GM18907 (cell line): Measurements from ENCODE around the gene CNPY4.

Experiments used
- ATAC-seq: cut with Tn5 transposase; IDR thresholded peaks from one replicate; pipeline ENCODE4 v1.9.1; 2021; ENCODE audit warnings: mild to moderate bottlenecking, moderate library complexity; ENCODE audit not compliant: unreplicated experiment

The CNPY4 gene, protein sequence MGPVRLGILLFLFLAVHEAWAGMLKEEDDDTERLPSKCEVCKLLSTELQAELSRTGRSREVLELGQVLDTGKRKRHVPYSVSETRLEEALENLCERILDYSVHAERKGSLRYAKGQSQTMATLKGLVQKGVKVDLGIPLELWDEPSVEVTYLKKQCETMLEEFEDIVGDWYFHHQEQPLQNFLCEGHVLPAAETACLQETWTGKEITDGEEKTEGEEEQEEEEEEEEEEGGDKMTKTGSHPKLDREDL

DNA sequence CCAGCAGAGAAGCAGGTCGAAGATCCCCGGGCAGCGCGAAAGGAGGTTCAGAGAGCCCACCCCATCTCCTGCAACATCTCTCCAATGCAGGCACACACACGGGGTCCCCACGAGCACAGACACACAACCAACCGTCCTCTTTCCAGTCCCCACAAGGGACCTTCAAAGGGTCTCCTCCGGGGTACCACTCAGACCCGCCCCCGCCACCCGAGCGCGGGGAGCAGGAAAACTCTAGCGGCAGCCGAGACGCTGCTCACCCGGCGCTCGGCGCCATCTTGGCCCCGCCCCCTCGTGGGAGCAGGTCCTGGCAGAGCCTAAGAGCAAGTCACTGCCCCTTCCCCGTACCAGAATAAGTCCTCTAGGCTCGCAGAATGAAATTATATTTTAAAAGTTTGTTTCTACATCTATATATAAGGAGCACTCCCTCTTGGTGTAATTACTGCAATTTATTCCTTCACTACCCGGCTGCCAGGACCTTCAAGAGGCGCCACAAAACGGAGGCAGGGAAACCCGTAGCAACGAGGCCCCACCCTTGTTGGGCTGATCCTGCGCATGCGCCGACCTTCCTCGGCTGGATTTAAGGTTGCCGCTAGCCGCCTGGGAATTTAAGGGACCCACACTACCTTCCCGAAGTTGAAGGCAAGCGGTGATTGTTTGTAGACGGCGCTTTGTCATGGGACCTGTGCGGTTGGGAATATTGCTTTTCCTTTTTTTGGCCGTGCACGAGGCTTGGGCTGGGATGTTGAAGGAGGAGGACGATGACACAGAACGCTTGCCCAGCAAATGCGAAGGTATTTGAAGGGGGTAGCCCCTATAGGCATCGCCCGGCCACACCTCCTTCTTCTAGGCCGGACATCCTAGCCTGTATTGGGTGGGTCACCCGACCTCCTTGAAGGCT, at the start of gene CNPY4, which contains the start of gene TAF6:
CNPY4 (plus strand) TSS at position 563 of the 898 bp plus-strand sequence; CDS start at position 674, 111 bp downstream.
TAF6 (minus strand) TSS at position 287 of the 898 bp plus-strand sequence. CDS start 5,149 bp downstream, outside the sequence.
- peak; percentile 72 for ATAC-seq

DNA sequence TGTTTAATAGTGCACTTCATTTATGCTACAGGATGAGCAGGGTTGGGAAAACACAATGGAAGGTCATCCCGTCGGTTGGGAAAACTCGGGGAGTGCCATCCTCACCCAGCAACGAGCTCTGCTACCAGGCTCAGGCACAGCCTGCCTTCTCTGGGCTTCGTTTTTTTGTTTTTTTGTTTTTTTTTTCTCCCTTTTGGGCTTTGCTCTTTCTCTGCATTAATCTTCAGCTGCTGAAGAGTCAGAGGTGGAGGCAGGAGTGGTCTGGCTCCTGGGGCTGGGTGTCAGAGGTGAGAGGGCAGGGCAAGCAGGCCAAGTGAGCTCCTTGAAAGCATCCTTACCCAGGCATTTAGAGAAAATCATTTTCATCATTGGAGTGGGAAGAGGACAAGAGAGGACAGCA, 49.4 kb upstream of the CNPY4 start:
- no peak for ATAC-seq

DNA sequence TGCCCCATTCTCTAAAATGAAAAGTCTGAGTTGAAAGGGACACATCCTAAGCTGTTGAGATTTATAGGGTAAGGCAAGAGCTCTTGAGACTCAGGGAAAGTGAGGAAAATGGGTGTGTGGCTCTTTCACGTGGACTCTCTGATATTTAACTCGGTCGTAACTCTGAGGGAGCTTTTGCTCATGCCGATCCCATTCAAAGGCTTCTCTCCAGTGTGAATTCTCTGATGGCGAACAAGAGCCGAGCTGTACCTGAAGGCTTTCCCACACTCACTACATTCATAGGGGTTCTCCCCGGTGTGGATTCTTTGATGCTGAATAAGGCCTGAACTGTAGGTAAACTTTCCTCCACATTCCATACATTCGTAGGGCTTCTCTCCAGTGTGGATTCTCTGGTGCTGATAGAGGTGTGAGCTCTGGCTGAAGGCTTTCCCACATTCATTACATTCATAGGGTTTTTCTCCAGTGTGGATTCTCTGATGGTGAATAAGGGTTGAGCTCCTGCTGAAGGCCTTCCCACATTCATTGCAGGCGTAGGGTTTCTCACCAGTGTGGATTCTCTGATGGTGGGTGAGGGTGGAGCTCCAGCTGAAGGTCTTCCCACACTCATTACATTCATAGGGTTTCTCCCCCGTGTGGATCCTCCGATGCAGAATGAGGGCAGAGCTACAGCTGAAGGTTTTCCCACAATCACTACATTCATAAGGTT, 48.3 kb upstream of the CNPY4 start:
- no peak for ATAC-seq

DNA sequence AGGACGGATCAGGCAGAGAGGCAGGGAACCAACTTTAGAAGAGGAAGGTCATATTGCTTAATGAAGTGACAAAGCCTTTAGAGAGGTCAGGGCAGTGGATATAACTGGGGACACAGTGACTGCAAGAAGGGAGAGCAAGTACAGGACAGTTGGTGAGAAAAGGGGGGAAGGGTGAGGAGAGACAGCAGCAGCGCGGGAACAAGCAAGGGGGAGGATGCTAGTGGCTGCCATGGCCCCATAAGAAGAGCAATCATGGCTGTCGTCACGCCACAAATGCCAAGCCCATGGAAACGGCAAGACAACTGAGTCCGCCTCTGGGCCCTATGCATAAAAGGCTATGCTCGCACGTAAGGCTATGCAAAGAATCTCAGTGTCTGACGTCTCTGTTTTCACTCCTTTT, 47.0 kb upstream of the CNPY4 start:
- no peak for ATAC-seq

DNA sequence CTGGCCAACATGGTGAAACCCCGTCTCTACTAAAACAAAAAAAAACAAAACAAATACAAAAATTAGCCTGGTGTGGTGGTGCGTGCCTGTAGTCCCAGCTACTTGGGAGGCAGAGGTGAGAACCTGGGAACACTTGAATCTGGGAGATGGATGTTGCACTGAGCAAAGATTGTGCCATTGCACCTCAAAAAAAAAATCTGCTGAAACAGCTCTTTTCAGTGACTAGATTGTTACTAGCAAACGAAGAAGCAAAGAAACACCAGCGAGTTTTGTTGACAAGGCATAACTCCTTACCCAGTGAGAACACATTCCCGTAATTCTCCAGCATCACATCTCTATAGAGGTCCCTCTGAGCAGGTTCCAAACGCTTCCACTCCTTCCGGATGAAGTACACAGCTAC, 44.6 kb upstream of the CNPY4 start:
- ATAC-seq: no peak

DNA sequence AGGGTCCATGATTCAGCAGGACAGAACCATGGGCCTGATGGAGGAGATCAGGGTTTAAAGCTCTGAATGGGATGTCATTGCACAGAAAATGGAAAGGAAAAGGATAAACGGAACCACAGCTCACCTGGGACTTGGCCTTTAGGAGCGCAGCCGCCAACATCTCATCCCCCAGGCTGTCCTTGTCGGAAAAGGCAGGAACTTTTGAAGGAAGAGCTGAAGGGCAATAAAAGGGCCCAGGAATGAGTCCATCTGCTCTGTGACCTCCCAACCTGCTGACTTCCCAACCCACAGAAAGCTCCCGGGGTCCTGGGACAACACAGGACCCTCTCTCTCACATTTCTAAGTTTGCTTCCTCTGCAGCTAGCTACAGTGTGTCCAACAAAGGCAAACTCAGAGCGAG, 44.0 kb upstream of the CNPY4 start:
- ATAC-seq: no peak

DNA sequence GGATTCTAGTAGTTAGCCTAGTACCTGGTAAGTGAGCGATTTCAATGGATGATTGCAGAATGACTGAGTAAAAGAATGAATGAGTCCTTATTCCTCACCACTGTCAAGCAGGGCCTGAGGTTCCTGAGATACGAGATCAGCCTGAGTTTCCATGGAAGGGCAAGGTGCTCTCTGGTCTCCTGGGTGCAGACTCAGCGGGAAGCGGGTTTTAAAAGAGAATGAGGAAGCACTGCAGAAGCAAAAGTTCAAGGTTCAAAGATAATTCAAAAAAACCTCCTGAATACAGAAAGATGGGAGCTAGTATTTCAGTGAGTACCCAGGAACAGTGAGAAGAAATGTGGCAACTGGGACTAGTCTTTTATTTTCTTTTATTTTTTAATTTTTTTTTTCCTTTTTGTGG, 42.2 kb upstream of the CNPY4 start:
- no peak for ATAC-seq

DNA sequence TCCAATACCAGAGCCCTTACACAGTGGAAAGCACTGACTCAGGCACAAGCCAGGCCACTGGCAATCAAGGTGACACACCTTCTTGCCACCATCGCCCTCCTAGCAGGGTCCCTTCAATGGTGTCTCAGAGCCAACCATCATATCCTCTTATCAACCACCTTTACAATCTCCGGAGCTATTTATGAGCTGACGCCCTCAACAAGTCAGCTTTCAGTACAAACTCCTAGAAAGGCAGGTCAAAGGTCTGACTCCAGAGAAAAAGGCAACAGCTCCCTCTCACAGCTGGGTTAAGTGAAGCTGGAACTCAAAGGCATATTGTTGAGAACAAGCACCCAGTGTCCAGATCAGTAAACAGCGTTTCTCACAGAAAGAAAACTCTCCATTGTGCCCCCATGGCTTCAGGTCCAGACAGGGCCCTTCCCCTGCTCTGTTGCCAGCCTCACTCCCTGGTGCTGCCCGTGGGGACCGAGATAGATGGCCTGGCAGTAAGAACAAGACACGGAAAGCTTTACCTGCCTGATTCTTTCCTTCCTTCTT, 40.3 kb upstream of the CNPY4 start:
- ATAC-seq: no peak

DNA sequence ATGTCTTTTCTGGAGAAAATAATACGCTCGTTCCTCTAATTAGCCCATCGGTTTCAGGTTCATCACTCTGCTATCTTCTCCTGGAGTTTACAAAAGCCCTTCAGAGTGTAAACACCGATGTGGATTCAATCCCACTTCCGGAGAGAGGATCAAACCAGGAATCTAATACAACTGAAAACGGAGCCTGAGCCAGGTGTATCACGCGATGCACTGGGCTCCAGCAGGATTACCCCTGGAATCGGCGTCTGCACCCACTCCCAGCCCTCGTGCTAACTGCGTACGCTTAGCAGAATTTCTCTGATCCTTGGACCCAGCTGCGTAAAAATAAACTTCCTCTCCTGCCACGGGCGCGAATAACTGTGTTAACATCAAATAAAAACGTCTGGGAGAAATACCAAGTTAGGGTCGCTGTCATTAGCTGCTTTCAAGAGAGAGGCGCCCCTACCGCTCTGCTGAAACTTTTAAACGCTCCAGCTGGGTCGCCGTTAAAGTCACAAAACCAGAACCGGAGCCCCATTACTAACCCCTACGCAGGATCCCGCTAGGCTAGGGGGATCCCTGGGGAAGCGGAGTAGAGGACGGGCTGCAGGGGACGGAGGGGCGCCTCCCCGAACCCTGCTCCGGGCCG, 38.4 kb upstream of the CNPY4 start:
- ATAC-seq: no peak

DNA sequence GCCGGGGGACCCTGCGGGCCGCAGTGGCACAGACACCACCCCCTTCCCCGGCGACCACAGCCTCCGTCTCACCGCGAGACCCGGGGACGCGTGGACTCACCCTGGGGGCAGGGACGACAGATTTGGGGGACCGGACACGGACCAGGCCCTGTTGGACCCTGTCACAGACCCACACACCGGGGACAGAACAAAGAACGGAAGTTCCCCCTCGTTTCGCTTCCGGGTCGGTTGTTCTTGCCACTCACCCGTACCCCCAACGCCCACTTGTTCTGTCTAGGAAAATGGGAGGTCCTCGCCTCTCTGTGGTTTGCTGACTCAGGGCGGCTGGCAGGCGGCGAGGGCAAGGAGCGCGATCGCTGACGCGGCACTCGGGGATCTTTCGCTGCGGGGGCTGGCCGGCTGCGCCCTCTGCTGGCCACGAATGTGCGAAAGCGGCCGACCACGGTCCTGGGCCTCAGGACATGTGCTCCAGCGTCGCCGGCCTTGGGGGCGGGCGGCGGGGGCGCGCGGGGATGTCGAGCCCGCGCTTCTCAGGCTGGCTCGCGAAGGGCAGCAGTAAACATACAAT, 37.8 kb upstream of the CNPY4 start, which contains the start of gene ZNF3:
ZNF3 (minus strand) TSS at position 189 of the 568 bp plus-strand sequence. CDS start 4,366 bp downstream, outside the sequence.
- peak; percentile 84 for ATAC-seq

DNA sequence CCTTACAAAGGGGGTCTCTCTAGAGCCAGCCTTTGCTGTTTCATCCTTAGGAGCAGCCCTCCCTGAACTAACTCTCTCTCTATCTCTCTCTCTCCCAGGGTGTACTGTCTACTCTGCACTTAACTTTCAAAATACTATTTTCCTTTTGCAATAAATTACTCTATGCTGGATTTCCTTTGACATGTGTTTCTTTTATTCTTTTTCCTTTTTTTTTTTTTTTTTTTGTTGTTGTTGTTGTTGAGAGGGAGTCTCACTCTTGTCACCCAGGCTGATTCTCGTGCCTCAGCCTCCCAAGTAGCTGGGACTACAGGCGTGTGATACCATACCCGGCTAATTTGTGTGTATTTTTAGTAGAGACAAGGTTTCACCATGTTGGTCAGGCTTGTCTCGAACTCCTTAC, 36.5 kb upstream of the CNPY4 start:
- ATAC-seq: no peak

DNA sequence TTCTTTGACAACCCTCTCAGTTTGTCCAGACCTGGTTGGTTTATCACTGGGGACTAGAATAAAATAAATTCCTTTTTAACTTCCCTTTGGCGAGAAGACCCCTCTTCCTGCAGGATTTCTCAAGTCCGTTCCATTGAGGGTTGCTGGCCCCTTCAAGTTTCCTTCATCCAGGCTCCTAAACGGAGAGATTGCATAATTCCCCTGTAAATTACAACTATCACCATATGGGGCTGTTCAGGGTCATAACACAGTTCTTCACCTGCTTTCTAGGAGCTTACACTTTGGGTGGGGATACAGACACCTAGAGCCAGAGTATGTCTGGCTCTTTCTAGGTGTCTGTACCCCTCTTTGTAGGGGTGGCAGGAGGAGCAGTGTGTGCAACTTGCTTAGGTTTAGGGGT, 33.9 kb upstream of the CNPY4 start:
- no peak for ATAC-seq

DNA sequence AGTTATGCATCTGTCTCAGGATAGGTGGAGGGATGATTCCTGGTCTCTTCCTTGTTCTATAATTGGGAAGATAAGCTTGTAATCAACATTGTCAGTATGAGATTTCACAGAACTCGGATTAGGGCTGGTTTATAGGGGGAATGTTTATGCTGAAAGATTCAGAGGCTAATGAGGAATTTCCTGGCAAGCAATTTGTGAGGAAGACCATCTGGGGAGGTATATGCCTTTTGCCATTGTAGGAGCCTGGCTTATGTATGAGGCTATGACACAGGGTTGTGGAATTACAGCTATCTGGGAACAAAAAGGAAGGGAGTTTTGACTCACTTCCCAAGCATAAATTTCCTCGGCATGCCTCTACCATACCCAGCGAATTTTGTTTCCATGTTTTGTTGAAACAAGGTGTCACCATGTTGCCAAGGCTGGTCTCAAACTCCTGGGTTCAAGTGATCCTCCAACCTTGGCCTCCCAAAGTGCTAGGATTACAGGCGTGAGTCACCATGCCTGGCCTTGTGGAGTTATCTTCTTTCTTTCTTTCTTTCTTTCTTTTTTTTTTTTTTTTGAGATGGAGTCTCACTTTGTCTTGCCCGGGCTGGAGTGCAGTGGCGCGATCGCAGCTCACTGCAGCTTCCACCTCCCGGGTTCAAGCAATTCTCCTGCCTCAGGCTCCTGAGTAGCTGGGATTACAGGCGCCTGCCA, 32.2 kb upstream of the CNPY4 start:
- ATAC-seq: no peak

DNA sequence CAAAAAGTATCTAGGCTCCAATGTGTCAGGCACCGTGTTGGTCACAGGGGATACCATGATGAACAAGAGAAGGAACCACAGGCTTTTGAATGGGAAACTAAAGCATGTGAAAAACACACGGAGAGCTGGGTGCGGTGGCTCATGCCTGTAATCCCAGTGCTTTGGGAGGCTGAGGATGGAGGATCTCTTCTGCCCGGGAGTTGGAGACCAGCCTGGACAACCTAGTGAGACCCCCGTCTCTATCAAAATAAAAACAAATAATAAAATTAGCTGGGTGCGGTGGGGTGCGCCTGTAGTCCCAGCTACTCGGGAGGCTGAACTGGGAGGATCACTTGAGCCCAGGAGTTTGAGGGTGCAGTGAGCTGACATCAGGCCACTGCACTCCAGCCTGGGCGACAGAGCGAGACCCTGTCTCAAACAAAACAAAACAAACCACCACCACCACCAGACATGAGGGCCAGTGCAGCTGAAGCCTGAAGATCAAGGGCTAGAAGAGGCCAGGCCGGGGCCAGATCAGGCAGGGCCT, 31.3 kb upstream of the CNPY4 start:
- no peak for ATAC-seq

DNA sequence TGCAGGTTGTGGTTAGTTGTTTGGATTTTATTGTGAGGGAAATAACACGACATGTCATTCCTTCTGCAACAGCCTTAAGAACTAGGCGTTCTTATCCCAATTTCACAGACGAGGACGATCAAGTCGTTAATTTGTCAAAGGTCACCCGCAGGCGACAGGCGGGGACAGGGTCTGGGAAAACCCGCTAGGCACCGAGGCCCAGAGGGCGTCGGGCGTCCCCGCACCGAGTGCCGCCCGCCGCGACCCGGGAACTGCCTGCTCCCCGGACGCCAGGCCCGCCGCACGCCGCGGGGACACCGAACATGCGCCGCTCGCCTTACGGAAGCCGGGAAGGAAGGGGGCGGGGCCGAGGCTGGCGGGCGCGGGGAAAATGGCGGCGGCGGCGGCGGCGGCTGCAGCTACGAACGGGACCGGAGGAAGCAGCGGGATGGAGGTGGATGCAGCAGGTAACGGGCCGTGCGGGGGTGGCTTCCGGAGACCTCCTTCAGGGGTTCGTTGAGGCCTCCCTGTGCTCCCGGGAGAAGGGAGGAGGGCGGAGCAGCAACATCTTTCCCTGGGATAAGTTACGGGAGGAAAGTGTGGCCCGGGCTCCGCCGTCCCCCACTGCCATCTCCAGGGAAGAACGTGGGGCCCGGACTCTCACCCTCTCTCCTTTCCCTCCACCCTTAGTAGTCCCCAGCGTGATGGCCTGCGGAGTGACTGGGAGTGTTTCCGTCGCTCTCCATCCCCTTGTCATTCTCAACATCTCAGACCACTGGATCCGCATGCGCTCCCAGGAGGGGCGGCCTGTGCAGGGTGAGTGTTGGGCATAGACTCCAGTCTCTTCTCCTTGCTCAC, 30.6 kb upstream of the CNPY4 start, which contains the start of gene COPS6:
COPS6 (plus strand) TSS at position 349 of the 837 bp plus-strand sequence; CDS start at position 371, 22 bp downstream.
- ATAC-seq: peak; percentile 53

DNA sequence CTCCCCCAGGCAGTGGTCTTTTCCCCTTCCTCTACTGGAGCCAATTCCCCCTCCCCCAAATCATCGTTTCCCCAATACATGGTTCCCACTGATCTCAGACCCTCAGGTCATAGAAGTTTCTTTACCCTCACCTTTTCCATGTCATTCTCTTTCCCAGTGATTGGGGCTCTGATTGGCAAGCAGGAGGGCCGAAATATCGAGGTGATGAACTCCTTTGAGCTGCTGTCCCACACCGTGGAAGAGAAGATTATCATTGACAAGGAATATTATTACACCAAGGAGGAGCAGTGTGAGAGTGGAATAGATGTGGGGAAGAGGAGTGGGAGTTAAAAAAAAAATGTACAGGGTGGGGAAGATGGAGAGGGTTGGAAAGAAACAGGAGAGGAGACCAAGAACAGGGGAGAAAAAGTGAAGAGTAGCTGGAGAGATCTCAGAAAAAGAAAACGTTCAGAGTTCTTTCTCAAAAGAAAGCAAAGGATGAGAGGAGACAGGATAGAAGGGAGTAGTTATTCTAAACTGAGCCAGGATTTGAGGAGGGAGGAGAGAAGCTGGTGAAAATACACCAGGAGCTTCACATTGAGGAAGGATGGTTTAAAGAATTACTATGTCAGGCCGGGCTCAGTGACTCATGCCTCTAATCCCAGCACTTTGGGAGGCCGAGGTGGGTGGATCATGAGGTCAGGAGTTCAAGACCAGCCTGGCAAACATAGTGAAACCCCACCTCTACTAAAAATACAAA, 29.8 kb upstream of the CNPY4 start:
- ATAC-seq: no peak

DNA sequence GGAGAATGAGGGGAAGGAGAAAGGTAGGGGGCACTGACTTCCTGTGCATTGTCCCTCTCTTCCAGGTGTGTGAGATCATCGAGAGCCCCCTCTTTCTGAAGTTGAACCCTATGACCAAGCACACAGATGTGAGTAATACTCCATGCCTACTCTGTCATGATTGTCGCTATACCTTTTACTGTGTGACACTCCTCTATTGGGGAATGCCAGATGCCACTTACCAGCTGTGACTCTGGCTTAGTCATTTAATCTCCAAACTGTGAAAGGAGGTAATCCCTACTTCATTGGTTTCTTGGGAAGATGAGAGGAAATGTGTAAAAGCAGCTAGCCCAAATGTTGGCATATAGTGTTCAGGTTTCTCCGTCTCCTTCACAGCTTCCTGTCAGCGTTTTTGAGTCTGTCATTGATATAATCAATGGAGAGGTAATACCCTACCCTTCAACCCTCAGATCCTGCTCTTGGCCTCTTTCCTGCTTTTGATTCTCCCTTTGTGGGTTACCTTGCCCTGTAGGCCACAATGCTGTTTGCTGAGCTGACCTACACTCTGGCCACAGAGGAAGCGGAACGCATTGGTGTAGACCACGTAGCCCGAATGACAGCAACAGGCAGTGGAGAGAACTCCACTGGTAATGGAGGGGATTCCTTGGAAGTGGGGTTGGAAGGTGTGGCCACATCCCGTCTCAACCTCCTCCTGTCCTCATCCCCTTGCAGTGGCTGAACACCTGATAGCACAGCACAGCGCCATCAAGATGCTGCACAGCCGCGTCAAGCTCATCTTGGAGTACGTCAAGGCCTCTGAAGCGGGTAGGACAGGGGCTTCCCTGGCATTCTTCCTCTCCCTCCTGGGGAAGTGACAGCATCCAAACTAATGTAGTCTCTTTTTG, 28.7 kb upstream of the CNPY4 start:
- no peak for ATAC-seq
